HFFc6 (cell line): ENCODE measurements around the gene CMSS1. TPM values are rescaled to one million over a fixed set of nuclear protein-coding genes. Genes with fewer than 3 reads are reported as not detected.

Experiments
- DNase-seq: peaks from one replicate; pipeline ENCODE4 v3.0.0-alpha.2; 2018
- H3K27ac Mint-ChIP-seq: 2 replicates; pipeline ENCODE4 v1.8.0; 2020; ENCODE audit warnings: mild to moderate bottlenecking, mixed read lengths
- H3K27me3 Mint-ChIP-seq: 2 replicates; pipeline ENCODE4 v1.8.0; 2021; ENCODE audit warnings: mild to moderate bottlenecking, moderate library complexity, mixed read lengths; ENCODE audit not compliant: insufficient read depth
- H3K36me3 Mint-ChIP-seq: 2 replicates; pipeline ENCODE4 v1.8.0; 2021; ENCODE audit warnings: low read depth, mixed read lengths
- H3K4me1 Mint-ChIP-seq: 2 replicates; pipeline ENCODE4 v1.8.0; 2020; ENCODE audit warnings: low read depth, mixed read lengths
- H3K4me3 Mint-ChIP-seq: 2 replicates; pipeline ENCODE4 v1.8.0; 2020; ENCODE audit warnings: mild to moderate bottlenecking, moderate library complexity, mixed read lengths
- H3K9me3 Mint-ChIP-seq: 2 replicates; pipeline ENCODE4 v1.8.0; 2020; ENCODE audit warnings: mild to moderate bottlenecking, mixed read lengths
- CTCF ChIP-seq: fragments of 200-600 bp; sonication (generic); IDR thresholded peaks from 2 replicates; pipeline ENCODE4 v1.5.0; 2021; ENCODE audit warnings: antibody characterized with exemption, mild to moderate bottlenecking
- total RNA-seq, 6 experiments: library from RNA; stranded (reverse); fragmentation: NEBNext Ultra II Directional; extraction: Animal tissue kit (Norgen Biotek cat#: 25700); gene quantifications; 2 replicates in 1 of 6; 3 replicates in 5 of 6; pipeline ENCODE4 v1.2.3, GENCODE V29; 2021

CMSS1 gene
- total RNA-seq, 6 experiments from 2014 or later, result 27.8 to 47.0 (median 38.1) TPM

- Mint-ChIP-seq H3K36me3 (peaks cover 6% of the 10 kb centered on the region), H3K9me3 (peaks cover 6% of the 10 kb centered on the region), H3K4me1 (no peaks in the 10 kb centered on the region), H3K27me3 (peaks cover 9% of the 10 kb centered on the region), H3K4me3 (no peak overlapping the region), H3K27ac (no peak overlapping the region)
- DNase-seq, result no peak
- no peak for TF ChIP-seq CTCF
Measured at GRCh38 chr3:99810403-99810802, 7.3 kb upstream of the CMSS1 start.

- Mint-ChIP-seq H3K9me3 (no peaks in the 10 kb centered on the region), H3K27ac (peak overlapping the region; percentile 99), H3K4me1 (peaks cover 21% of the 10 kb centered on the region), H3K27me3 (peaks cover 7% of the 10 kb centered on the region), H3K4me3 (peak overlapping the region; percentile 97), H3K36me3 (no peaks in the 10 kb centered on the region)
- TF ChIP-seq CTCF, result no peak
- DNase-seq, result no peak
Measured at GRCh38 chr3:99817047-99817436, 620 bp upstream of the CMSS1 start.

DNA sequence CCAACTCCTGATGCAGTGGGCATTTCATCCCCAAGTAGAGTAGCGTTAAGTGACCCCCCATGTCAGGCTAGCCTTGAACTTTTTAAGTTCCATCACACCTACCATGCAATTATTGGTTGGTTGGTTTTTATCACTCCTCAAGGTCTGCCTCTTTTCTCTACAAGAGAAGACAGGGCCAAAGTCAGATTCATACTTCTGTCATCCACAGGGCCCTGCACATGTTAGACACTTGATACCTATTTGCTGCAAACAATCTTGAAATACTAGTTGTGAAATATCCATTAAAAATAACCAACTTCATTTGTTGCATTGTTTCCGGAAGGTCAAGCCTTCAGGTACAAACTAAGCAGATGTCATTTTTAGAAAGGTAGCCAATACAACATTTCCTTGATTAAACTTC is 1.2 kb downstream of the CMSS1 start:
- H3K27ac Mint-ChIP-seq, result peak overlapping the region; percentile 99
- TF ChIP-seq CTCF, result no peak
- H3K36me3 Mint-ChIP-seq, result no peaks in the 10 kb centered on the region
- peak overlapping the region; percentile 97 for H3K4me3 Mint-ChIP-seq
- H3K9me3 Mint-ChIP-seq, result no peaks in the 10 kb centered on the region
- no peak for DNase-seq
- H3K4me1 Mint-ChIP-seq, result peaks cover 28% of the 10 kb centered on the region
- peaks cover 2% of the 10 kb centered on the region for H3K27me3 Mint-ChIP-seq

GRCh38 chr3:99823723-99824711 is 6.4 kb downstream of the CMSS1 start:
- no peak for TF ChIP-seq CTCF
- no peaks in the 10 kb centered on the region for H3K36me3 Mint-ChIP-seq
- no peaks in the 10 kb centered on the region for H3K9me3 Mint-ChIP-seq
- H3K27me3 Mint-ChIP-seq, result no peaks in the 10 kb centered on the region; the same call in 1 of the 2 replicates
- H3K4me3 Mint-ChIP-seq, result no peak overlapping the region
- H3K4me1 Mint-ChIP-seq, result peaks cover 37% of the 10 kb centered on the region
- peak overlapping the region; percentile 4; the same call in 1 of the 2 replicates for H3K27ac Mint-ChIP-seq
- DNase-seq, result no peak

GRCh38 chr3:99825004-99825640 is 7.5 kb downstream of the CMSS1 start:
- Mint-ChIP-seq H3K36me3 (no peaks in the 10 kb centered on the region), H3K4me1 (peaks cover 33% of the 10 kb centered on the region), H3K9me3 (no peaks in the 10 kb centered on the region), H3K27ac (peak overlapping the region; percentile 10), H3K4me3 (peak overlapping the region; percentile 48), H3K27me3 (no peaks in the 10 kb centered on the region)
- DNase-seq, result peak; percentile 32
- no peak for TF ChIP-seq CTCF
